K562 (cell line): ENCODE results near the gene CCM2. TPM values are rescaled to one million over a fixed set of nuclear protein-coding genes. Genes with fewer than 3 reads are reported as not detected.
"Not testable (repeated sequence)": the region's sequence is repeated elsewhere in the genome, so short reads cannot be mapped to it uniquely, and the experiment has no call there.

Experiments
- ATF3 ChIP-seq, 2 experiments: fragments of 450-650 bp in 1 of 2; sonication (generic) in 1 of 2; formaldehyde crosslinking in 1 of 2; IDR thresholded peaks in 1 of 2; conservative IDR thresholded peaks in 1 of 2; 2 replicates each; pipeline versions ENCODE4 v1.6.1 to v1.8.1; 2016 to 2023; ENCODE audit warnings: mild to moderate bottlenecking in 2 of 2, moderate library complexity in 2 of 2, inconsistent platforms in 1 of 2, missing genetic modification reagents in 1 of 2
- ERF ChIP-seq: fragments of 450-650 bp; formaldehyde crosslinking; IDR thresholded peaks from 2 replicates; pipeline ENCODE4 v1.4.0; 2020; ENCODE audit warnings: mild to moderate bottlenecking, mixed read lengths
- ETV1 ChIP-seq: fragments of 450-650 bp; conservative IDR thresholded peaks from 2 replicates; pipeline ENCODE4 v1.6.1; 2016; ENCODE audit warnings: missing genetic modification characterization, control low read depth, low read depth, missing compliant biosample characterization
- GATAD2B ChIP-seq: fragments of 450-650 bp; IDR thresholded peaks from 2 replicates; pipeline ENCODE4 v1.6.1; 2017; ENCODE audit warnings: mild to moderate bottlenecking, borderline replicate concordance
- ILK ChIP-seq: fragments of 450-650 bp; IDR thresholded peaks from 2 replicates; pipeline ENCODE4 v1.6.1; 2016; ENCODE audit warnings: missing genetic modification characterization, low read depth, mild to moderate bottlenecking, missing compliant biosample characterization, moderate library complexity, borderline replicate concordance
- KDM1A ChIP-seq, 2 experiments: fragments of 450-650 bp; IDR thresholded peaks; 2 replicates each; pipeline ENCODE4 v1.6.1; 2016; ENCODE audit warnings: mild to moderate bottlenecking in 2 of 2
- MAFG ChIP-seq: fragments of 450-650 bp; conservative IDR thresholded peaks from 2 replicates; pipeline ENCODE4 v1.6.1; 2016; ENCODE audit warnings: missing genetic modification characterization, missing compliant biosample characterization
- MNT ChIP-seq, 2 experiments: fragments of 450-650 bp; conservative IDR thresholded peaks; 2 replicates each; pipeline ENCODE4 v1.6.1; 2017; ENCODE audit warnings: mild to moderate bottlenecking in 2 of 2, moderate library complexity in 2 of 2
- NCOA1 ChIP-seq: fragments of 450-650 bp; IDR thresholded peaks from 2 replicates; pipeline ENCODE4 v1.6.1; 2016; ENCODE audit warnings: low read depth
- TAF9B ChIP-seq: fragments of 450-650 bp; IDR thresholded peaks from 2 replicates; pipeline ENCODE4 v1.6.1; 2018; ENCODE audit warnings: mild to moderate bottlenecking; ENCODE audit not compliant: partially characterized antibody
- TAL1 ChIP-seq: fragments of 450-650 bp; IDR thresholded peaks from 2 replicates; pipeline ENCODE4 v1.6.1; 2016; ENCODE audit warnings: mild to moderate bottlenecking
- TEAD2 ChIP-seq: fragments of 450-650 bp; IDR thresholded peaks from 2 replicates; pipeline ENCODE4 v1.6.1; 2016; ENCODE audit warnings: missing genetic modification characterization, control low read depth, missing compliant biosample characterization
- ZBTB17 ChIP-seq: fragments of 450-650 bp; formaldehyde crosslinking; IDR thresholded peaks from 2 replicates; pipeline ENCODE4 v1.4.0; 2020; ENCODE audit warnings: mild to moderate bottlenecking
- ZNF449 ChIP-seq: fragments of 250-450 bp; sonication (Bioruptor Pico); IDR thresholded peaks from 2 replicates; pipeline ENCODE4 v1.8.0; 2022; ENCODE audit warnings: moderate library complexity, mild to moderate bottlenecking, inconsistent platforms
- ZNF584 ChIP-seq: fragments of 200-800 bp; sonication (Bioruptor generic); IDR thresholded peaks from 2 replicates; pipeline ENCODE4 v1.6.1; 2016; ENCODE audit warnings: low read depth, mild to moderate bottlenecking, missing genetic modification characterization, missing compliant biosample characterization
- polyA plus RNA-seq, 8 experiments: library from polyadenylated mRNA; depleted of rRNA in 4 of 8; stranded (reverse) in 5 of 8; unstranded in 3 of 8; fragments of >200 nt; fragmentation: Nextera tagmentation in 2 of 8; fragmentation: Illumina TruSeq in 1 of 8; extraction: Ambion mirVana in 2 of 8; extraction: Trizol in 1 of 8; gene quantifications; 2 replicates each; pipeline versions ENCODE4 v1.2.1 to v1.2.3, GENCODE V29; 2011 to 2014; ENCODE audit warnings: inconsistent platforms in 1 of 8, missing spikeins in 1 of 8
- total RNA-seq, 7 experiments: library from RNA; depleted of rRNA in 6 of 7; stranded (reverse); fragments of >200 nt in 6 of 7; fragmentation: Illumina TruSeq in 2 of 7; extraction: Trizol in 2 of 7; gene quantifications; 2 replicates each; pipeline versions ENCODE4 v1.2.1 to v1.2.3, GENCODE V29; 2011 to 2021; ENCODE audit warnings: low replicate concordance in 1 of 7
- TF ChIP-seq, protein P1 (sequence below), 2 experiments: fragments of 250-450 bp in 1 of 2; fragments of 450-650 bp in 1 of 2; sonication (Bioruptor Pico) in 1 of 2; IDR thresholded peaks; 2 replicates each; pipeline versions ENCODE4 v1.6.1 to v1.8.0; 2016 to 2021; ENCODE audit warnings: mild to moderate bottlenecking in 2 of 2, moderate library complexity in 2 of 2, missing compliant biosample characterization in 1 of 2, missing genetic modification characterization in 1 of 2
- TF ChIP-seq, protein P2 (sequence below): fragments of 450-650 bp; IDR thresholded peaks from 2 replicates; pipeline ENCODE4 v1.6.1; 2017; ENCODE audit warnings: antibody characterized with exemption, mild to moderate bottlenecking

CCM2 gene
- total and polyA plus RNA-seq, 9 of the 15 experiments (the other 6 are each of a cell fraction or from before 2014, with no cell fraction given), result 0.41 to 38.6 (median 25.9) TPM

DNA sequence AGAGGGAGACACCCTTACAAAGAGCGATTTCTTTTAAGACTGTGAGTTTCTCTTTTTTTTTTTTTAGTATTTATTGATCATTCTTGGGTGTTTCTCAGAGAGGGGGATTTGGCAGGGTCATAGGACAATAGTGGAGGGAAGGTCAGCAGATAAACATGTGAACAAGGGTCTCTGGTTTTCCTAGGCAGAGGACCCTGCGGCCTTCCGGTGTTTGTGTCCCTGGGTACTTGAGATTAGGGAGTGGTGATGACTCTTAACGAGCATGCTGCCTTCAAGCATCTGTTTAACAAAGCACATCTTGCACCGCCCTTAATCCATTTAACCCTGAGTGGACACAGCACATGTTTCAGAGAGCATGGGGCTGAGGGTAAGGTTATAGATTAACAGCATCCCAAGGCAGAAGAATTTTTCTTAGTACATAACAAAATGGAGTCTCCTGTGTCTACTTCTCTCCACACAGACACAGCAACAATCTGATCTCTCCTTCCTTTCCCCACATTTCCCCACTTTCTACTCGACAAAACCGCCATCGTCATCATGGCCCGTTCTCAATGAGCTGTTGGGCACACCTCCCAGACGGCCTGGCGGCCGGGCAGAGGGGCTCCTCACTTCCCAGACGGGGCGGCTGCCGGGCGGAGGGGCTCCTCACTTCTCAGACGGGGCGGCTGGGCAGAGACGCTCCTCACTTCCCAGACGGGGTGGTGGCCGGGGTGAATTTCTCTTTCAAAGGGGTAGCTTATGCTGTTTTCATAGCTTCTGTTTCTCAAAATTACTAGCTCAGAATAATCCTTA is 7.8 kb upstream of the CCM2 start (continued):
- TF ChIP-seq TAL1 (peak; percentile 79), MAFG (tag) (peak; percentile 37; the same call in 1 of the 2 replicates), KDM1A (IDR thresholded peaks at IDR 0.05) (peak; percentile 77 to 81), ZBTB17 (CRISPR knock-in tag) (peak; percentile 88), MNT (conservative IDR thresholded peaks at IDR 0.05) (peak; percentile 69 to 86; a peak in 3 of 4 replicates), ETV1 (peak; percentile 74), ILK (tag) (peak; percentile 74; the same call in 1 of the 2 replicates), ZNF449 (CRISPR knock-in tag) (peak; percentile 80), TAF9B (peak; percentile 35), GATAD2B (peak; percentile 62; the same call in 1 of the 2 replicates), TEAD2 (tag) (peak; percentile 81), ATF3 (IDR thresholded peaks at IDR 0.05) (peak; percentile 27; the same call in 1 of the 2 replicates), ERF (CRISPR knock-in tag) (peak; percentile 82; the same call in 1 of the 2 replicates), NCOA1 (peak; percentile 58; the same call in 1 of the 2 replicates), ZNF584 (CRISPR knock-in tag) (peak; percentile 51; the same call in 1 of the 2 replicates)
- TF ChIP-seq, protein P1, sequence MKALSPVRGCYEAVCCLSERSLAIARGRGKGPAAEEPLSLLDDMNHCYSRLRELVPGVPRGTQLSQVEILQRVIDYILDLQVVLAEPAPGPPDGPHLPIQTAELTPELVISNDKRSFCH (CRISPR knock-in tag; IDR thresholded peaks at IDR 0.05), result 0 out of 2 replicates have a peak, but pooled peaks have one; percentile 38
- TF ChIP-seq, protein P1 (tag; IDR thresholded peaks at IDR 0.05), result peak; percentile 95
- TF ChIP-seq ATF3 (CRISPR knock-in tag; conservative IDR thresholded peaks at IDR 0.05), result not testable (repeated sequence)
- TF ChIP-seq, protein P2, sequence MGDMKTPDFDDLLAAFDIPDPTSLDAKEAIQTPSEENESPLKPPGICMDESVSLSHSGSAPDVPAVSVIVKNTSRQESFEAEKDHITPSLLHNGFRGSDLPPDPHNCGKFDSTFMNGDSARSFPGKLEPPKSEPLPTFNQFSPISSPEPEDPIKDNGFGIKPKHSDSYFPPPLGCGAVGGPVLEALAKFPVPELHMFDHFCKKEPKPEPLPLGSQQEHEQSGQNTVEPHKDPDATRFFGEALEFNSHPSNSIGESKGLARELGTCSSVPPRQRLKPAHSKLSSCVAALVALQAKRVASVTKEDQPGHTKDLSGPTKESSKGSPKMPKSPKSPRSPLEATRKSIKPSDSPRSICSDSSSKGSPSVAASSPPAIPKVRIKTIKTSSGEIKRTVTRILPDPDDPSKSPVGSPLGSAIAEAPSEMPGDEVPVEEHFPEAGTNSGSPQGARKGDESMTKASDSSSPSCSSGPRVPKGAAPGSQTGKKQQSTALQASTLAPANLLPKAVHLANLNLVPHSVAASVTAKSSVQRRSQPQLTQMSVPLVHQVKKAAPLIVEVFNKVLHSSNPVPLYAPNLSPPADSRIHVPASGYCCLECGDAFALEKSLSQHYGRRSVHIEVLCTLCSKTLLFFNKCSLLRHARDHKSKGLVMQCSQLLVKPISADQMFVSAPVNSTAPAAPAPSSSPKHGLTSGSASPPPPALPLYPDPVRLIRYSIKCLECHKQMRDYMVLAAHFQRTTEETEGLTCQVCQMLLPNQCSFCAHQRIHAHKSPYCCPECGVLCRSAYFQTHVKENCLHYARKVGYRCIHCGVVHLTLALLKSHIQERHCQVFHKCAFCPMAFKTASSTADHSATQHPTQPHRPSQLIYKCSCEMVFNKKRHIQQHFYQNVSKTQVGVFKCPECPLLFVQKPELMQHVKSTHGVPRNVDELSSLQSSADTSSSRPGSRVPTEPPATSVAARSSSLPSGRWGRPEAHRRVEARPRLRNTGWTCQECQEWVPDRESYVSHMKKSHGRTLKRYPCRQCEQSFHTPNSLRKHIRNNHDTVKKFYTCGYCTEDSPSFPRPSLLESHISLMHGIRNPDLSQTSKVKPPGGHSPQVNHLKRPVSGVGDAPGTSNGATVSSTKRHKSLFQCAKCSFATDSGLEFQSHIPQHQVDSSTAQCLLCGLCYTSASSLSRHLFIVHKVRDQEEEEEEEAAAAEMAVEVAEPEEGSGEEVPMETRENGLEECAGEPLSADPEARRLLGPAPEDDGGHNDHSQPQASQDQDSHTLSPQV, result peak; percentile 99
